WTC11 (cell line): Measurements from ENCODE around the gene PRKD1. TPM values are rescaled to one million over a fixed set of nuclear protein-coding genes. Genes with fewer than 3 reads are reported as not detected.

ENCODE experiments used
- ATAC-seq: fragments of 200-7000 bp; cut with Tn5 transposase; 2 replicates; pipeline ENCODE4 v1.10.0; 2021; ENCODE audit warnings: mild to moderate bottlenecking, moderate library complexity
- CTCF ChIA-PET: fragments of 300-600 bp; sonication (Branson Sonifier 250); formaldehyde crosslinking; loops from one replicate; lab custom pipeline; 2021; ENCODE audit warnings: antibody characterized with exemption; lab: Charles Lee
- POLR2A ChIA-PET: fragments of 350-600 bp; sonication (Branson Sonifier 250); formaldehyde crosslinking; loops from one replicate; lab custom pipeline; 2021; ENCODE audit warnings: antibody characterized with exemption; lab: Charles Lee
- DNase-seq: peaks from one replicate; pipeline ENCODE4 v3.0.0; 2021; ENCODE audit warnings: low spot score
- H3K27ac Mint-ChIP-seq: 2 replicates; pipeline ENCODE4 v1.8.0; 2021; ENCODE audit warnings: mixed read lengths
- H3K27me3 Mint-ChIP-seq: 2 replicates; pipeline ENCODE4 v1.8.0; 2021; ENCODE audit warnings: low read depth, mild to moderate bottlenecking, moderate library complexity, mixed read lengths
- H3K36me3 Mint-ChIP-seq: 2 replicates; pipeline ENCODE4 v1.8.0; 2021; ENCODE audit warnings: mixed read lengths
- H3K4me1 Mint-ChIP-seq: 2 replicates; pipeline ENCODE4 v1.8.0; 2022; ENCODE audit warnings: mixed read lengths
- H3K4me3 Mint-ChIP-seq: 2 replicates; pipeline ENCODE4 v1.8.0; 2021; ENCODE audit warnings: mild to moderate bottlenecking, moderate library complexity, mixed read lengths
- H3K9me3 Mint-ChIP-seq: 2 replicates; pipeline ENCODE4 v1.8.0; 2021; ENCODE audit warnings: mixed read lengths
- AR ChIP-seq: fragments of 250-450 bp; sonication (Bioruptor Pico); IDR thresholded peaks from 2 replicates; pipeline ENCODE4 v1.9.0; 2021; ENCODE audit warnings: mild to moderate bottlenecking
- CREM ChIP-seq: sonication (generic); formaldehyde crosslinking; IDR thresholded peaks from 2 replicates; pipeline ENCODE4 v1.8.1; 2022; ENCODE audit warnings: mild to moderate bottlenecking, missing genetic modification reagents, moderate library complexity
- ERG ChIP-seq: fragments of 250-450 bp; sonication (Bioruptor Pico); IDR thresholded peaks from 2 replicates; pipeline ENCODE4 v1.8.0; 2021; ENCODE audit warnings: mild to moderate bottlenecking
- ETV6 ChIP-seq: sonication (generic); formaldehyde crosslinking; IDR thresholded peaks from 2 replicates; pipeline ENCODE4 v1.8.1; 2022; ENCODE audit warnings: mild to moderate bottlenecking, missing genetic modification reagents
- FOXJ3 ChIP-seq: sonication (generic); formaldehyde crosslinking; IDR thresholded peaks from 2 replicates; pipeline ENCODE4 v1.9.0; 2021; ENCODE audit warnings: missing genetic modification reagents, mild to moderate bottlenecking, borderline replicate concordance
- FOXP1 ChIP-seq: sonication (generic); formaldehyde crosslinking; IDR thresholded peaks from 2 replicates; pipeline ENCODE4 v1.8.0; 2022; ENCODE audit warnings: missing genetic modification reagents, mild to moderate bottlenecking, moderate library complexity, borderline replicate concordance
- GABPB1 ChIP-seq: sonication (generic); formaldehyde crosslinking; IDR thresholded peaks from 2 replicates; pipeline ENCODE4 v1.8.1; 2023; ENCODE audit warnings: mild to moderate bottlenecking, missing genetic modification reagents
- KAT7 ChIP-seq: sonication (generic); formaldehyde crosslinking; IDR thresholded peaks from 2 replicates; pipeline ENCODE4 v1.8.1; 2023; ENCODE audit warnings: missing genetic modification reagents, mild to moderate bottlenecking, borderline replicate concordance
- OVOL2 ChIP-seq: fragments of 250-450 bp; sonication (Bioruptor Pico); IDR thresholded peaks from 2 replicates; pipeline ENCODE4 v1.9.0; 2021; ENCODE audit warnings: mild to moderate bottlenecking, borderline replicate concordance
- PREB ChIP-seq: sonication (generic); formaldehyde crosslinking; IDR thresholded peaks from 2 replicates; pipeline ENCODE4 v1.8.1; 2022; ENCODE audit warnings: mild to moderate bottlenecking, missing genetic modification reagents, moderate library complexity, borderline replicate concordance
- STAT6 ChIP-seq: sonication (generic); formaldehyde crosslinking; conservative IDR thresholded peaks from 2 replicates; pipeline ENCODE4 v1.8.1; 2023; ENCODE audit warnings: mild to moderate bottlenecking, low read depth, missing genetic modification reagents, moderate library complexity
- ZMAT4 ChIP-seq: fragments of 250-450 bp; sonication (Bioruptor Pico); IDR thresholded peaks from 2 replicates; pipeline ENCODE4 v1.9.0; 2021; ENCODE audit warnings: mild to moderate bottlenecking
- ZNF263 ChIP-seq: sonication (generic); formaldehyde crosslinking; IDR thresholded peaks from 2 replicates; pipeline ENCODE4 v1.8.1; 2022; ENCODE audit warnings: low read depth, mild to moderate bottlenecking, moderate library complexity, missing genetic modification reagents
- ZNF425 ChIP-seq: fragments of 250-450 bp; sonication (Bioruptor Pico); conservative IDR thresholded peaks from 2 replicates; pipeline ENCODE4 v1.9.0; 2021; ENCODE audit warnings: mild to moderate bottlenecking
- total RNA-seq: library from RNA; stranded (reverse); gene quantifications from 3 replicates; pipeline ENCODE4 v1.2.3, GENCODE V29; 2021

The PRKD1 gene
- total RNA-seq, 1 experiment from 2014 or later, result 7.6 TPM

- DNase-seq, result no peak
Observed at GRCh38 chr14:29865299-29865698, 62.3 kb downstream of the PRKD1 start.

GRCh38 chr14:29861996-29862395 is 65.7 kb downstream of the PRKD1 start:
- no peak for DNase-seq
- Mint-ChIP-seq H3K9me3 (peaks cover 2% of the 10 kb centered on the region; the same call in 1 of the 2 replicates), H3K4me1 (peaks cover 7% of the 10 kb centered on the region), H3K27ac (no peak overlapping the region), H3K27me3 (no peaks in the 10 kb centered on the region), H3K36me3 (no peaks in the 10 kb centered on the region), H3K4me3 (no peak overlapping the region)
- no peak for ATAC-seq
- CTCF ChIA-PET, result no interaction called here
- POLR2A ChIA-PET, result no interaction called here
- no peak for TF ChIP-seq CREM (CRISPR knock-in tag)
- no peak for TF ChIP-seq STAT6
- no peak for TF ChIP-seq OVOL2 (CRISPR knock-in tag)
- no peak for TF ChIP-seq ZMAT4 (CRISPR knock-in tag)
- TF ChIP-seq FOXP1 (CRISPR knock-in tag), result no peak
- no peak for TF ChIP-seq ERG
- no peak for TF ChIP-seq PREB (CRISPR knock-in tag)

More at GRCh38 chr14:29865299-29865698, 62.3 kb downstream of the PRKD1 start:
- H3K36me3 Mint-ChIP-seq, result no peaks in the 10 kb centered on the region
- POLR2A ChIA-PET, result no interaction called here
- no peaks in the 10 kb centered on the region for H3K27me3 Mint-ChIP-seq
- ATAC-seq, result no peak
- no peaks in the 10 kb centered on the region for H3K9me3 Mint-ChIP-seq
- H3K4me1 Mint-ChIP-seq, result peaks cover 4% of the 10 kb centered on the region
- H3K4me3 Mint-ChIP-seq, result no peak overlapping the region
- TF ChIP-seq ETV6 (CRISPR knock-in tag) (no peak), ZNF263 (no peak), FOXJ3 (CRISPR knock-in tag) (no peak), STAT6 (no peak), KAT7 (CRISPR knock-in tag) (no peak), ZNF425 (CRISPR knock-in tag) (no peak), GABPB1 (no peak), AR (CRISPR knock-in tag) (no peak)
- CTCF ChIA-PET, result no interaction called here
- H3K27ac Mint-ChIP-seq, result no peak overlapping the region
